ENCODE data around the gene PVRIG. TPM values are rescaled to one million over a fixed set of nuclear protein-coding genes. Genes with fewer than 3 reads are reported as not detected.
A peak's percentile ranks its signal among the peaks of the same experiment; 100 is the strongest.

Gene PVRIG
- total and polyA plus RNA-seq, 2 of the 8 experiments (the other 6 are each of a cell fraction or from before 2014, with no cell fraction given) = 0.15 TPM; not detected in 1

- Histone ChIP-seq H3K23ac (ENCODE audit: insufficient read length) (no peak overlapping the region), H2BK120ac (replicated peaks; ENCODE audit: low read depth, low read length) (no peak overlapping the region), H3K9ac (replicated peaks in 1 of 4; ENCODE audit: extremely low read depth in 1 of 4, low read depth in 3 of 4, low read length in 3 of 4) (no peak overlapping the region), H4K8ac (ENCODE audit: extremely low read depth, insufficient read depth, low read length) (peak overlapping the region; percentile 53; the same call in 1 of the 2 replicates), H3K4me3 (ENCODE audit: extremely low read depth in 1 of 4, insufficient read depth in 2 of 4, low read depth in 3 of 4, low read length in 4 of 4) (no peak overlapping the region), H2AK5ac (ENCODE audit: low read depth, low read length) (no peak overlapping the region), H2AFZ (ENCODE audit: low read length) (no peak overlapping the region), H3K9me3 (ENCODE audit: insufficient read depth in 2 of 2, low read depth in 1 of 2, low read length in 1 of 2) (peaks cover 0 to 5% of the 10 kb centered on the region in 2 experiments; a peak in 1 of 4 replicates), H2BK15ac (ENCODE audit: low read length) (no peak overlapping the region), H3K23me2 (ENCODE audit: low read depth, low read length) (peaks cover 13% of the 10 kb centered on the region), H3K79me2 (ENCODE audit: control insufficient read depth in 1 of 2, insufficient read depth in 2 of 2, low read length in 2 of 2) (peaks cover 0 to 7% of the 10 kb centered on the region in 2 experiments; a peak in 2 of 4 replicates), H4K20me1 (replicated peaks in 1 of 2; ENCODE audit: control insufficient read depth in 1 of 2, insufficient read depth in 2 of 2, low read length in 2 of 2) (peaks cover 0 to 18% of the 10 kb centered on the region in 2 experiments), H3K36me3 (ENCODE audit: control insufficient read depth in 2 of 4, insufficient read depth in 4 of 4, low read length in 3 of 4) (peaks cover 0 to 8% (median 1%) of the 10 kb centered on the region in 4 experiments; a peak in 3 of 8 replicates), H4K91ac (replicated peaks; ENCODE audit: insufficient read length, low read length) (no peak overlapping the region), H3K56ac (replicated peaks; ENCODE audit: insufficient read length, low read depth, low read length) (no peak overlapping the region), H2BK12ac (ENCODE audit: low read depth, low read length) (no peak overlapping the region), H3K18ac (ENCODE audit: extremely low read depth, low read length) (no peak overlapping the region), H3K14ac (ENCODE audit: insufficient read length) (no peak overlapping the region), H3K4ac (replicated peaks; ENCODE audit: insufficient read length, low read depth, low read length) (no peak overlapping the region), H3K4me2 (ENCODE audit: insufficient read depth in 1 of 2, low read depth in 2 of 2, low read length in 2 of 2) (no peak overlapping the region), H3K27me3 (replicated peaks in 1 of 4; ENCODE audit: control insufficient read depth in 3 of 4, extremely low read depth in 1 of 4, insufficient read depth in 3 of 4, low read length in 3 of 4) (peaks cover 0 to 13% (median 9%) of the 10 kb centered on the region in 4 experiments; a peak in 6 of 7 replicates), H3K27ac (ENCODE audit: low read depth, low read length) (no peak overlapping the region), H3K4me1 (replicated peaks in 1 of 4; ENCODE audit: control insufficient read depth in 3 of 4, insufficient read depth in 4 of 4, low read length in 3 of 4) (peaks cover 5 to 19% (median 14%) of the 10 kb centered on the region in 4 experiments), H3K79me1 (ENCODE audit: low read depth, low read length) (no peaks in the 10 kb centered on the region; the same call in 1 of the 2 replicates), H2BK5ac (ENCODE audit: low read depth, low read length) (no peak overlapping the region), H4K5ac (ENCODE audit: insufficient read length, low read depth, low read length) (no peak overlapping the region), H2BK20ac (ENCODE audit: low read length) (no peak overlapping the region)
- WGBS, 2 experiments (ENCODE audit: extremely low coverage in 1 of 2, insufficient coverage in 1 of 2, insufficient read length in 1 of 2, insufficient replicate concordance in 2 of 2, low coverage in 1 of 2, low lambda C conversion rate in 2 of 2, missing lambda C conversion rate in 1 of 2) = 94% methylated on average over 5 of the region's 5 CpGs; no CpG with 5 or more reads in 1 of the 2 experiments
- DNase-seq (ENCODE audit: low read depth in 1 of 2, low spot score in 2 of 2) (no peak), FAIRE-seq (no peak)
- ChIA-PET POLR2A (ENCODE audit: partially characterized antibody) (interaction anchor here (1.2 to 4.9 kb wide), 2 partner anchors 8 to 32 kb away, joined by 3 to 39 read pairs; partner anchors contain the start of gene GAL3ST4), CTCF (ENCODE audit: partially characterized antibody) (interaction anchor here (0.9 to 1.8 kb wide), 3 partner anchors 9 to 40 kb away, joined by 3 to 5 read pairs (median 4); no protein-coding TSS in a partner anchor)
- TF ChIP-seq NANOG (IDR thresholded peaks at IDR 0.05; ENCODE audit: insufficient read depth, low read depth, low read length, poor library complexity, severe bottlenecking) (no peak), SP2 (IDR thresholded peaks at IDR 0.05; ENCODE audit: low read length) (no peak), CHD1 (IDR thresholded peaks at IDR 0.05; ENCODE audit: low read depth, low read length) (no peak), CBX8 (IDR thresholded peaks at IDR 0.05; ENCODE audit: borderline replicate concordance, low read depth, low read length) (no peak), RAD21 (IDR thresholded peaks at IDR 0.05 in 1 of 2, conservative IDR thresholded peaks at IDR 0.05 in 1 of 2; ENCODE audit: low read depth in 2 of 2, low read length in 2 of 2) (no peak), MAFK (IDR thresholded peaks at IDR 0.05; ENCODE audit: low read depth, low read length) (no peak), GTF2F1 (IDR thresholded peaks at IDR 0.05; ENCODE audit: borderline replicate concordance, low read depth, low read length) (no peak), RFX5 (IDR thresholded peaks at IDR 0.05; ENCODE audit: borderline replicate concordance, low read depth, low read length) (no peak), TAF7 (optimal IDR thresholded peaks at IDR 0.05; ENCODE audit: borderline replicate concordance, low read depth, low read length) (no peak)
- TF ChIP-seq, protein P1, sequence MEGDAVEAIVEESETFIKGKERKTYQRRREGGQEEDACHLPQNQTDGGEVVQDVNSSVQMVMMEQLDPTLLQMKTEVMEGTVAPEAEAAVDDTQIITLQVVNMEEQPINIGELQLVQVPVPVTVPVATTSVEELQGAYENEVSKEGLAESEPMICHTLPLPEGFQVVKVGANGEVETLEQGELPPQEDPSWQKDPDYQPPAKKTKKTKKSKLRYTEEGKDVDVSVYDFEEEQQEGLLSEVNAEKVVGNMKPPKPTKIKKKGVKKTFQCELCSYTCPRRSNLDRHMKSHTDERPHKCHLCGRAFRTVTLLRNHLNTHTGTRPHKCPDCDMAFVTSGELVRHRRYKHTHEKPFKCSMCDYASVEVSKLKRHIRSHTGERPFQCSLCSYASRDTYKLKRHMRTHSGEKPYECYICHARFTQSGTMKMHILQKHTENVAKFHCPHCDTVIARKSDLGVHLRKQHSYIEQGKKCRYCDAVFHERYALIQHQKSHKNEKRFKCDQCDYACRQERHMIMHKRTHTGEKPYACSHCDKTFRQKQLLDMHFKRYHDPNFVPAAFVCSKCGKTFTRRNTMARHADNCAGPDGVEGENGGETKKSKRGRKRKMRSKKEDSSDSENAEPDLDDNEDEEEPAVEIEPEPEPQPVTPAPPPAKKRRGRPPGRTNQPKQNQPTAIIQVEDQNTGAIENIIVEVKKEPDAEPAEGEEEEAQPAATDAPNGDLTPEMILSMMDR (IDR thresholded peaks at IDR 0.05; ENCODE audit: control extremely low read depth in 1 of 3, insufficient read depth in 1 of 3, low read depth in 1 of 3, low read length in 3 of 3) = no peak
Observed at GRCh38 chr7:100174582-100174981, 45.2 kb upstream of the PVRIG start.
